ENCODE results near the gene FAM193B. TPM values are rescaled to one million over a fixed set of nuclear protein-coding genes. Genes with fewer than 3 reads are reported as not detected.
A peak's percentile ranks its signal among the peaks of the same experiment; 100 is the strongest.

Gene FAM193B
- total RNA-seq, 1 experiment from 2014 or later: 43.8 TPM

DNA sequence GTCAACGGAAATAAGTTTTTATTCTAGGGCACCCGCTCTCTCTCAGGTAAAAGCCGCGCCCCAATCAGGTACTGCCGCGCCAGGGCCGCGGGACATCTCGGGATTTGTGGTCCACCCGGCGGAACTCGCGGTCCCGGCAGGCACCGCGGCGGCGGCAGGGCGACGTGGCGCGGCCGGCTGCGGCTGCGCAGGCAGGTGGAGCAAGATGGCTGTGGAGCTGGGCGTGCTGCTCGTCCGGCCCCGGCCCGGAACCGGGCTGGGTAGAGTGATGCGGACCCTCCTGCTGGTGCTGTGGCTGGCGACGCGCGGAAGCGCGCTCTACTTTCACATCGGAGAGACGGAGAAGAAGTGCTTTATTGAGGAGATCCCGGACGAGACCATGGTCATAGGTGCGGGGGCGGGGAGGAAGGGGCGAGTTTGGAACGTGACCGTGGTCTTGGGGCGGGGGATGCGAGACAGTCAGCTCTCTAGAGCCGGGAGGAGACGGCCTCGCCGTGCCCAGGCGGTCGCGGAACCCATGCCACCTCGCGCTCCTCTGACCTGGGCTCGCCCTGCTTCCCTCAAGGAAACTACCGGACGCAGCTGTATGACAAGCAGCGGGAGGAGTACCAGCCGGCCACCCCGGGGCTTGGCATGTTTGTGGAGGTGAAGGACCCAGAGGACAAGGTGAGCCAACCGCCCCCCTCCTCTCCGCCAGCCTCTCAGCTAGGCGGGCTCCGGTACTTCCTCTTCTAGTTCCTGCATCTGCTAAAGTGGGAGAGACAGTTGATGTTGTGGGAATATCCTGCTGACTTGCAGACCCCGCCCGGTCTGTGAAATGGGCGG, 37.9 kb upstream of the FAM193B start, which contains the start of gene TMED9:
TMED9 (plus strand) TSS at position 194 of the 825 bp plus-strand sequence; CDS start at position 206, 12 bp downstream.
- Histone ChIP-seq H3K9me3 (ENCODE audit: low read depth, low read length, poor library complexity, severe bottlenecking) (no peaks in the 10 kb centered on the region), H3K4me3 (ENCODE audit: low read depth, low read length, poor library complexity, severe bottlenecking) (peak within 1 kb of the TSS; percentile 66), H3K36me3 (ENCODE audit: insufficient read depth, low read length, poor library complexity, severe bottlenecking) (peaks cover 20% of the 10 kb centered on the region), H3K27me3 (replicated peaks; ENCODE audit: insufficient read depth, low read depth, low read length, poor library complexity) (peaks cover 6% of the 10 kb centered on the region), H3K27ac (ENCODE audit: low read depth, low read length, poor library complexity, severe bottlenecking) (peak within 1 kb of the TSS; percentile 67), H3K4me1 (ENCODE audit: insufficient read depth, low read length, poor library complexity, severe bottlenecking) (no peaks in the 10 kb centered on the region)
- ChIA-PET POLR2A (ENCODE audit: low non-redundant PET) (interaction anchor here (1.1 kb wide), 1 partner anchor 499 kb away, joined by 3 read pairs; no protein-coding TSS in a partner anchor), CTCF (no interaction called here)
- intact Hi-C loops (cut with micrococcal nuclease; ENCODE audit: unreplicated experiment): no loop called here
- peak; percentile 81 for DNase-seq (ENCODE audit: low spot score)
- TF ChIP-seq EZH2 (IDR thresholded peaks at IDR 0.05; ENCODE audit: borderline replicate concordance, low read depth, low read length, poor library complexity, severe bottlenecking): no peak
- TF ChIP-seq, protein P1, sequence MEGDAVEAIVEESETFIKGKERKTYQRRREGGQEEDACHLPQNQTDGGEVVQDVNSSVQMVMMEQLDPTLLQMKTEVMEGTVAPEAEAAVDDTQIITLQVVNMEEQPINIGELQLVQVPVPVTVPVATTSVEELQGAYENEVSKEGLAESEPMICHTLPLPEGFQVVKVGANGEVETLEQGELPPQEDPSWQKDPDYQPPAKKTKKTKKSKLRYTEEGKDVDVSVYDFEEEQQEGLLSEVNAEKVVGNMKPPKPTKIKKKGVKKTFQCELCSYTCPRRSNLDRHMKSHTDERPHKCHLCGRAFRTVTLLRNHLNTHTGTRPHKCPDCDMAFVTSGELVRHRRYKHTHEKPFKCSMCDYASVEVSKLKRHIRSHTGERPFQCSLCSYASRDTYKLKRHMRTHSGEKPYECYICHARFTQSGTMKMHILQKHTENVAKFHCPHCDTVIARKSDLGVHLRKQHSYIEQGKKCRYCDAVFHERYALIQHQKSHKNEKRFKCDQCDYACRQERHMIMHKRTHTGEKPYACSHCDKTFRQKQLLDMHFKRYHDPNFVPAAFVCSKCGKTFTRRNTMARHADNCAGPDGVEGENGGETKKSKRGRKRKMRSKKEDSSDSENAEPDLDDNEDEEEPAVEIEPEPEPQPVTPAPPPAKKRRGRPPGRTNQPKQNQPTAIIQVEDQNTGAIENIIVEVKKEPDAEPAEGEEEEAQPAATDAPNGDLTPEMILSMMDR (conservative IDR thresholded peaks at IDR 0.05; ENCODE audit: low read depth, low read length): no peak
- BruUV-seq (replicated peaks): TSS peak; percentile 40

DNA sequence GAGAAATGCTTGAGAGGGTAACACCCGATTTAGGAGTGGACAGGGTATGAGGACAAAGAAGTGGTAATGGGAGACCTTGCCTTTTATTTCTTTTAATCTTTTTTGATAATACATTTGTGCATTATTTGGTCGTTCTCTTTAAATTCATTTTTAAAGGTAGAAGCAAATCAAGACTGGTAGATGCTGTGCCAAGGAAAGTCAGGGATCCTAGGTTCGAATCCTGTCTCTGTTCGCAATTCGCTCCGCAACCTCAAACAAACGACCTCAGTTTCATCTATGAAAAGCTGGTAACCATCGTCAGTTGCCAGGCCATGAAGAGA, 37.3 kb upstream of the FAM193B start:
- ChIA-PET POLR2A (ENCODE audit: low non-redundant PET) (no interaction called here), CTCF (no interaction called here)
- Histone ChIP-seq H3K27me3 (replicated peaks; ENCODE audit: insufficient read depth, low read depth, low read length, poor library complexity) (peaks cover 9% of the 10 kb centered on the region), H3K27ac (ENCODE audit: low read depth, low read length, poor library complexity, severe bottlenecking) (no peak overlapping the region), H3K36me3 (ENCODE audit: insufficient read depth, low read length, poor library complexity, severe bottlenecking) (peaks cover 20% of the 10 kb centered on the region), H3K4me1 (ENCODE audit: insufficient read depth, low read length, poor library complexity, severe bottlenecking) (no peaks in the 10 kb centered on the region), H3K4me3 (ENCODE audit: low read depth, low read length, poor library complexity, severe bottlenecking) (peak overlapping the region; percentile 66), H3K9me3 (ENCODE audit: low read depth, low read length, poor library complexity, severe bottlenecking) (no peaks in the 10 kb centered on the region)
- no TSS peak for BruUV-seq (replicated peaks)
- DNase-seq (ENCODE audit: low spot score): no peak
- intact Hi-C loops (cut with micrococcal nuclease; ENCODE audit: unreplicated experiment): no loop called here
- no peak for TF ChIP-seq EZH2 (IDR thresholded peaks at IDR 0.05; ENCODE audit: borderline replicate concordance, low read depth, low read length, poor library complexity, severe bottlenecking)
- TF ChIP-seq, protein P1 (conservative IDR thresholded peaks at IDR 0.05; ENCODE audit: low read depth, low read length): no peak

DNA sequence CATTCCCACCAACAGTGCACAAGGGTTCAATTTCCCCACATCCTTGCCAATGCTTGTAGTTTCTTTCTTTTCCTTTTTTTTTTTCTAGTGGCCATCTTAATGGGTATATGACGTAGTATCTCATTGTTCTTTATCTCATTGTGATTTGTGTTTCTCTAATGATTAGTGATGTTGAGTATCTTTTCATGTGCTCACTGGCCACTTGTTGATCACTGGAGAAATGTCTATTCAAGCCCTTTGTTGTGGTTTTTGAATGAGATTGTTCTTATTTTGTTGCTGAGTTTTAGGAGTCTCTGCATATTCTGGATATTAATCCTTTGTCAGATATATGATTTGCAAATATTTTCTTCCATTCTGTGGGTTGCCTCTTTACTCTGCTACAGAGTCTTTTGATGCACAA, 36.0 kb upstream of the FAM193B start:
- ChIA-PET CTCF (no interaction called here), POLR2A (ENCODE audit: low non-redundant PET) (no interaction called here)
- H3K27me3 ChIP-seq (replicated peaks; ENCODE audit: insufficient read depth, low read depth, low read length, poor library complexity): peaks cover 17% of the 10 kb centered on the region
- DNase-seq (ENCODE audit: low spot score): no peak
- no TSS peak for BruUV-seq (replicated peaks)
- H3K27ac ChIP-seq (ENCODE audit: low read depth, low read length, poor library complexity, severe bottlenecking): no peak overlapping the region
- no peak overlapping the region for H3K4me3 ChIP-seq (ENCODE audit: low read depth, low read length, poor library complexity, severe bottlenecking)
- TF ChIP-seq, protein P1 (conservative IDR thresholded peaks at IDR 0.05; ENCODE audit: low read depth, low read length): no peak
- TF ChIP-seq EZH2 (IDR thresholded peaks at IDR 0.05; ENCODE audit: borderline replicate concordance, low read depth, low read length, poor library complexity, severe bottlenecking): no peak
- intact Hi-C loops (cut with micrococcal nuclease; ENCODE audit: unreplicated experiment): no loop called here
- H3K4me1 ChIP-seq (ENCODE audit: insufficient read depth, low read length, poor library complexity, severe bottlenecking): no peaks in the 10 kb centered on the region
- H3K9me3 ChIP-seq (ENCODE audit: low read depth, low read length, poor library complexity, severe bottlenecking): no peaks in the 10 kb centered on the region
- H3K36me3 ChIP-seq (ENCODE audit: insufficient read depth, low read length, poor library complexity, severe bottlenecking): peaks cover 20% of the 10 kb centered on the region
